ENCODE data around the gene MGST3. TPM values are rescaled to one million over a fixed set of nuclear protein-coding genes. Genes with fewer than 3 reads are reported as not detected.

The MGST3 gene
- total RNA-seq, 1 experiment from 2014 or later, result 173 TPM

DNA sequence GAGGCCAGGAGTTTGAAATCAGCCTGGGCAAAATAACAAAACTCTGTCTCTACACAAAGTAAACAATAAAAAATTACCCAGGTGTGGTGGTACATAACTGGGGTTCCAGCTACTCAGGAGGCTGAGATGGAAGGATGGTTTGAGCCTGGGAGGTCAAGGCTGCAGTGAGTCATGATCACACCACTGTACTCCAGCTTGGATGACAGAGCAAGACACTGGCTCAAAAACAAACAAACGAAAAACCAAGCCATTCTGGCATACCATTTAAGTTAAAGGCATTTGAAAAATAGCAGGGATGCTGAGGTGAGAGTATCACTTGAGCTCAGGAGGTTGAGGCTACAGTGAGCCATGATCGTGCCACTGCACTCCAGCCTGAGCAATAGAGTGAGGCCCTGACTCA is 72.6 kb downstream of the MGST3 start:
- intact Hi-C loops (cut with micrococcal nuclease; ENCODE audit: unreplicated experiment), result no loop called here
- TF ChIP-seq, protein P1, sequence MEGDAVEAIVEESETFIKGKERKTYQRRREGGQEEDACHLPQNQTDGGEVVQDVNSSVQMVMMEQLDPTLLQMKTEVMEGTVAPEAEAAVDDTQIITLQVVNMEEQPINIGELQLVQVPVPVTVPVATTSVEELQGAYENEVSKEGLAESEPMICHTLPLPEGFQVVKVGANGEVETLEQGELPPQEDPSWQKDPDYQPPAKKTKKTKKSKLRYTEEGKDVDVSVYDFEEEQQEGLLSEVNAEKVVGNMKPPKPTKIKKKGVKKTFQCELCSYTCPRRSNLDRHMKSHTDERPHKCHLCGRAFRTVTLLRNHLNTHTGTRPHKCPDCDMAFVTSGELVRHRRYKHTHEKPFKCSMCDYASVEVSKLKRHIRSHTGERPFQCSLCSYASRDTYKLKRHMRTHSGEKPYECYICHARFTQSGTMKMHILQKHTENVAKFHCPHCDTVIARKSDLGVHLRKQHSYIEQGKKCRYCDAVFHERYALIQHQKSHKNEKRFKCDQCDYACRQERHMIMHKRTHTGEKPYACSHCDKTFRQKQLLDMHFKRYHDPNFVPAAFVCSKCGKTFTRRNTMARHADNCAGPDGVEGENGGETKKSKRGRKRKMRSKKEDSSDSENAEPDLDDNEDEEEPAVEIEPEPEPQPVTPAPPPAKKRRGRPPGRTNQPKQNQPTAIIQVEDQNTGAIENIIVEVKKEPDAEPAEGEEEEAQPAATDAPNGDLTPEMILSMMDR (IDR thresholded peaks at IDR 0.05; ENCODE audit: insufficient read depth in 1 of 2, low read depth in 1 of 2, low read length in 1 of 2, severe bottlenecking in 1 of 2, unreplicated experiment in 1 of 2), result no peak

More for the DNA sequence above, 72.6 kb downstream of the MGST3 start:
- H3K9me3 ChIP-seq, result no peaks in the 10 kb centered on the region
- BruUV-seq (replicated peaks), result no TSS peak
- Mint-ChIP-seq H3K4me1 (ENCODE audit: low read depth, unreplicated experiment) (no peaks in the 10 kb centered on the region), H3K9me3 (ENCODE audit: unreplicated experiment) (no peaks in the 10 kb centered on the region), H3K27ac (ENCODE audit: unreplicated experiment) (no peak overlapping the region), H3K36me3 (ENCODE audit: insufficient read depth, unreplicated experiment) (no peaks in the 10 kb centered on the region), H3K27me3 (ENCODE audit: insufficient read depth, unreplicated experiment) (peaks cover 14% of the 10 kb centered on the region), H3K4me3 (ENCODE audit: unreplicated experiment) (no peak overlapping the region)
- no peak overlapping the region for H3K4me3 ChIP-seq (ENCODE audit: low read depth, low read length)
- CTCF ChIA-PET, result interaction anchor here (0.7 kb wide), 1 partner anchor 208 kb away, joined by 7 read pairs; no protein-coding TSS in a partner anchor
- no peaks in the 10 kb centered on the region for H3K36me3 ChIP-seq (ENCODE audit: control insufficient read depth, insufficient read depth, low read length)
- H3K4me1 ChIP-seq, result 0 out of 2 replicates have a peak, but pooled peaks cover 6% of the 10 kb centered on the region
- H3K27me3 ChIP-seq (replicated peaks; ENCODE audit: control insufficient read depth, insufficient read depth, low read length), result no peaks in the 10 kb centered on the region
- POLR2A ChIA-PET, result no interaction called here
- DNase-seq, result no peak

Other genes with a start within 250 kb of the MGST3 start
- gene RXRG, start 186.1 kb upstream of the MGST3 start, total RNA-seq (2022), result not detected in 2 replicates
- not detected in 2 replicates for gene LRRC52, start 87.2 kb upstream of the MGST3 start, total RNA-seq (2022)
- 28.4 and 33.9 TPM in 2 replicates for gene ALDH9A1, start 67.3 kb downstream of the MGST3 start, total RNA-seq (2022)
- gene TMCO1, start 137.6 kb downstream of the MGST3 start, total RNA-seq (2022), result 138 and 152 TPM in 2 replicates
- 65.0 and 67.2 TPM in 2 replicates for gene UCK2, start 196.4 kb downstream of the MGST3 start, total RNA-seq (2022)

Measured in Caco-2 (cell line).